A673 (cell line): Measurements from ENCODE around the gene PTP4A2.

Source experiments
- CTCF ChIP-seq: fragments of 300-800, 200-600 bp; sonication (generic); conservative IDR thresholded peaks from 2 replicates; pipeline ENCODE4 v1.5.1; 2017; ENCODE audit warnings: low read depth, mild to moderate bottlenecking, antibody characterized with exemption, low read length, moderate library complexity, mixed read lengths
- EZH2 ChIP-seq: fragments of 200-600 bp; sonication (generic); IDR thresholded peaks from 2 replicates; pipeline ENCODE4 v1.6.1; 2017; ENCODE audit warnings: borderline replicate concordance, low read depth, mild to moderate bottlenecking, mixed read lengths, antibody characterized with exemption, low read length; ENCODE audit not compliant: poor library complexity, severe bottlenecking

GRCh38 chr1:31910933-31911332 lies 27.2 kb downstream of the PTP4A2 start:
- TF ChIP-seq EZH2 (no peak), CTCF (no peak)
